CD14-positive monocyte (primary cell): ENCODE data around the gene QSOX2. TPM values are rescaled to one million over a fixed set of nuclear protein-coding genes. Genes with fewer than 3 reads are reported as not detected.

Experiments
- DNase-seq, 3 donors: peaks; one replicate each; pipeline ENCODE4 v3.0.0-alpha.2; 2011 to 2022
- H2AFZ ChIP-seq: 2 replicates; pipeline ENCODE4 v1.6.0; 2012; ENCODE audit warnings: mild to moderate bottlenecking, low read depth, low read length, inconsistent platforms; ENCODE audit not compliant: insufficient read depth, poor library complexity, severe bottlenecking
- H3K27ac ChIP-seq, 2 donors: 1 replicate in 1 of 2; 2 replicates in 1 of 2; pipeline ENCODE4 v1.5.1; 2012 to 2013; ENCODE audit warnings: low read length in 2 of 2, control low read depth in 1 of 2, inconsistent platforms in 1 of 2, low read depth in 1 of 2, mild to moderate bottlenecking in 1 of 2
- H3K27me3 ChIP-seq, 2 donors: one replicate each; pipeline versions ENCODE4 v1.6.0 to v1.6.1; 2011 to 2013; ENCODE audit warnings: low read length in 2 of 2; ENCODE audit not compliant: control insufficient read depth in 2 of 2, insufficient read depth in 2 of 2
- H3K36me3 ChIP-seq, 2 donors: replicated peaks in 1 of 2; 1 replicate in 1 of 2; 2 replicates in 1 of 2; pipeline versions ENCODE4 v1.5.1 to v1.6.1; 2012 to 2013; ENCODE audit warnings: low read length in 2 of 2, control low read depth in 1 of 2, inconsistent platforms in 1 of 2, mild to moderate bottlenecking in 1 of 2; ENCODE audit not compliant: insufficient read depth in 2 of 2, control insufficient read depth in 1 of 2
- H3K4me1 ChIP-seq, 2 donors: 1 replicate in 1 of 2; 2 replicates in 1 of 2; pipeline versions ENCODE4 v1.5.1 to v1.6.1; 2012 to 2013; ENCODE audit warnings: low read length in 2 of 2, control low read depth in 1 of 2, inconsistent platforms in 1 of 2, mild to moderate bottlenecking in 1 of 2, moderate library complexity in 1 of 2; ENCODE audit not compliant: insufficient read depth in 2 of 2, control insufficient read depth in 1 of 2
- H3K4me2 ChIP-seq: replicated peaks from 2 replicates; pipeline ENCODE3; 2012; ENCODE audit warnings: low read length, moderate library complexity, mild to moderate bottlenecking; ENCODE audit not compliant: poor library complexity, severe bottlenecking; ENCODE audit errors: extremely low read depth
- H3K4me3 ChIP-seq, 3 experiments: fragments of 200-600 bp in 1 of 3; sonication (generic) in 1 of 3; replicated peaks in 1 of 3; 1 replicate in 2 of 3; 2 replicates in 1 of 3; pipeline ENCODE4 v1.5.1; 2011 to 2013; ENCODE audit warnings: low read length in 3 of 3, mild to moderate bottlenecking in 3 of 3, control low read depth in 2 of 3, low read depth in 2 of 3, inconsistent platforms in 1 of 3, moderate library complexity in 1 of 3
- H3K79me2 ChIP-seq: 2 replicates; pipeline ENCODE4 v1.6.0; 2012; ENCODE audit warnings: mild to moderate bottlenecking, control low read depth, inconsistent platforms, low read length, moderate library complexity; ENCODE audit not compliant: insufficient read depth
- H3K9ac ChIP-seq: 2 replicates; pipeline ENCODE4 v1.6.0; 2017; ENCODE audit warnings: low read length, mild to moderate bottlenecking; ENCODE audit not compliant: insufficient read depth, poor library complexity, severe bottlenecking
- H3K9me3 ChIP-seq, 2 donors: replicated peaks in 1 of 2; 1 replicate in 1 of 2; 2 replicates in 1 of 2; pipeline versions ENCODE4 v1.5.1 to v1.6.1; 2012 to 2013; ENCODE audit warnings: low read length in 2 of 2, control low read depth in 1 of 2; ENCODE audit not compliant: control insufficient read depth in 1 of 2, insufficient read depth in 1 of 2
- H4K20me1 ChIP-seq: 2 replicates; pipeline ENCODE4 v1.6.0; 2012; ENCODE audit warnings: mild to moderate bottlenecking, low read length, control low read depth, moderate library complexity; ENCODE audit not compliant: insufficient read depth
- H3K27ac Mint-ChIP-seq, 7 donors: one replicate each; pipeline ENCODE4 v1.8.0; 2020; ENCODE audit warnings: mild to moderate bottlenecking in 7 of 7, mixed read lengths in 7 of 7, moderate library complexity in 6 of 7, inconsistent platforms in 2 of 7
- H3K27me3 Mint-ChIP-seq, 3 donors: one replicate each; pipeline ENCODE4 v1.8.0; 2021 to 2022; ENCODE audit warnings: low read depth in 3 of 3, mild to moderate bottlenecking in 3 of 3, mixed read lengths in 3 of 3, moderate library complexity in 3 of 3, inconsistent platforms in 1 of 3
- H3K36me3 Mint-ChIP-seq, 2 donors: one replicate each; pipeline ENCODE4 v1.8.0; 2020; ENCODE audit warnings: mixed read lengths in 2 of 2, inconsistent platforms in 1 of 2, mild to moderate bottlenecking in 1 of 2
- H3K4me1 Mint-ChIP-seq: one replicate; pipeline ENCODE4 v1.8.0; 2020; ENCODE audit warnings: mild to moderate bottlenecking, mixed read lengths
- H3K4me3 Mint-ChIP-seq, 2 donors: one replicate each; pipeline ENCODE4 v1.8.0; 2020; ENCODE audit warnings: mild to moderate bottlenecking in 2 of 2, mixed read lengths in 2 of 2, moderate library complexity in 1 of 2
- H3K9me3 Mint-ChIP-seq, 7 donors: one replicate each; pipeline ENCODE4 v1.8.0; 2020 to 2022; ENCODE audit warnings: mixed read lengths in 7 of 7, mild to moderate bottlenecking in 6 of 7, moderate library complexity in 6 of 7, inconsistent platforms in 2 of 7
- CTCF ChIP-seq: fragments of 200-600 bp; IDR thresholded peaks from one replicate; pipeline ENCODE4 v1.8.0; 2022; ENCODE audit warnings: antibody characterized with exemption, mild to moderate bottlenecking
- WGBS: methylation state at CpG from one replicate; pipeline ENCODE4 v1.1.5; 2013; ENCODE audit warnings: missing lambda C conversion rate; ENCODE audit not compliant: insufficient coverage; 5-methylcytosine and 5-hydroxymethylcytosine counted together
- intact Hi-C, 2 donors: fragments of 100-400 bp; cut with micrococcal nuclease; formaldehyde crosslinking; loops; one replicate each; pipeline versions ENCODE4 v1.15.0 to v1.15.1; 2023
- polyA plus RNA-seq, 3 donors: library from polyadenylated mRNA; depleted of rRNA in 1 of 3; unstranded in 2 of 3; stranded (reverse) in 1 of 3; fragments of 300-500 nt in 2 of 3; fragments of >200 nt in 1 of 3; fragmentation: Illumina TruSeq in 2 of 3; gene quantifications; 1 replicate in 2 of 3; 2 replicates in 1 of 3; pipeline ENCODE4 v1.2.3, GENCODE V29; 2012 to 2021

The QSOX2 gene
- polyA plus RNA-seq, 3 donors: 0.03 to 8.4 (median 0.17) TPM

- H4K20me1 ChIP-seq: no peaks in the 10 kb centered on the region
- peaks cover 0 to 10% of the 10 kb centered on the region in 2 donors for H3K9me3 ChIP-seq
- no peak for DNase-seq
- H3K4me2 ChIP-seq: no peak overlapping the region
- peaks cover 7 to 25% of the 10 kb centered on the region in 2 donors for H3K27me3 ChIP-seq
- H2AFZ ChIP-seq: no peak overlapping the region
- WGBS: 90% methylated on average over 5 of the region's 9 CpGs
- peaks cover 25 to 29% of the 10 kb centered on the region in 2 donors for H3K36me3 Mint-ChIP-seq
- H3K9ac ChIP-seq: no peak overlapping the region
- H3K79me2 ChIP-seq: no peaks in the 10 kb centered on the region
- no peak overlapping the region for H3K4me3 Mint-ChIP-seq
- H3K36me3 ChIP-seq: peaks cover 6 to 13% of the 10 kb centered on the region in 2 donors
- H3K27ac ChIP-seq: no peak overlapping the region
- no peak overlapping the region for H3K27ac Mint-ChIP-seq
- no peaks in the 10 kb centered on the region for H3K4me1 ChIP-seq
- peaks cover 6% of the 10 kb centered on the region for H3K4me1 Mint-ChIP-seq
- peaks cover 19 to 38% (median 22%) of the 10 kb centered on the region in 3 donors for H3K27me3 Mint-ChIP-seq
- H3K4me3 ChIP-seq: no peak overlapping the region
- peaks cover 0 to 2% (median 0%) of the 10 kb centered on the region in 7 donors for H3K9me3 Mint-ChIP-seq
- intact Hi-C loops: no loop called here
- no peak for TF ChIP-seq CTCF
Observed at GRCh38 chr9:136207616-136208015, 38.0 kb downstream of the QSOX2 start.

GRCh38 chr9:136206602-136207275 is 38.9 kb downstream of the QSOX2 start:
- no peaks in the 10 kb centered on the region for H3K4me1 ChIP-seq
- H3K4me3 ChIP-seq: no peak overlapping the region
- H3K79me2 ChIP-seq: no peaks in the 10 kb centered on the region
- H3K27me3 ChIP-seq: peaks cover 11 to 31% of the 10 kb centered on the region in 2 donors
- TF ChIP-seq CTCF: no peak
- H3K27ac ChIP-seq: no peak overlapping the region
- H3K9ac ChIP-seq: no peak overlapping the region
- H3K27ac Mint-ChIP-seq: peak overlapping the region in 1 of 7 donors; percentile 48
- H3K4me3 Mint-ChIP-seq: no peak overlapping the region
- intact Hi-C loops: no loop called here
- H4K20me1 ChIP-seq: no peaks in the 10 kb centered on the region
- WGBS: 21% methylated on average over 12 of the region's 16 CpGs
- peaks cover 0 to 10% of the 10 kb centered on the region in 2 donors for H3K9me3 ChIP-seq
- H3K4me1 Mint-ChIP-seq: peaks cover 6% of the 10 kb centered on the region
- peaks cover 22 to 24% of the 10 kb centered on the region in 2 donors for H3K36me3 Mint-ChIP-seq
- H2AFZ ChIP-seq: no peak overlapping the region
- peaks cover 25 to 46% (median 28%) of the 10 kb centered on the region in 3 donors for H3K27me3 Mint-ChIP-seq
- no peak overlapping the region for H3K4me2 ChIP-seq
- no peak for DNase-seq
- H3K36me3 ChIP-seq: peaks cover 6 to 13% of the 10 kb centered on the region in 2 donors
- H3K9me3 Mint-ChIP-seq: peaks cover 0 to 2% (median 0%) of the 10 kb centered on the region in 7 donors
